ENCODE results near the gene PBX4. TPM values are rescaled to one million over a fixed set of nuclear protein-coding genes. Genes with fewer than 3 reads are reported as not detected.

Gene PBX4
- total RNA-seq, 1 donor from 2014 or later = 5.1 TPM

GRCh38 chr19:19535311-19536191, 82.9 kb downstream of the PBX4 start:
- no peak for ATAC-seq
- intact Hi-C loops (cut with DNase I) = loop anchor here (5.0 kb wide), 1 partner anchor 422 kb away; no protein-coding TSS in a partner anchor
- no peak for DNase-seq (ENCODE audit: low spot score)

- ATAC-seq = no peak
- intact Hi-C loops (cut with DNase I) = loop anchor here (5.0 kb wide), 1 partner anchor 423 kb away; no protein-coding TSS in a partner anchor
- no peak for DNase-seq (ENCODE audit: low spot score)
Observed at GRCh38 chr19:19534556-19535265, 83.8 kb downstream of the PBX4 start.

- intact Hi-C loops (cut with DNase I) = loop anchor here (2.0 kb wide), 1 partner anchor 109 kb away; the partner anchor contains the start of gene GMIP
- DNase-seq (ENCODE audit: low spot score) (no peak), ATAC-seq (no peak)
Observed at GRCh38 chr19:19533841-19534240, 84.6 kb downstream of the PBX4 start.

GRCh38 chr19:19532806-19533701, 85.4 kb downstream of the PBX4 start:
- no peak for ATAC-seq
- intact Hi-C loops (cut with DNase I) = loop anchor here (2.0 kb wide), 1 partner anchor 110 kb away; the partner anchor contains the start of gene GMIP
- no peak for DNase-seq (ENCODE audit: low spot score)

- intact Hi-C loops (cut with DNase I) = loop anchor here (2.0 kb wide), 1 partner anchor 111 kb away; the partner anchor contains the start of gene GMIP
- DNase-seq (ENCODE audit: low spot score) (peak; percentile 95), ATAC-seq (peak; percentile 88)
Observed at GRCh38 chr19:19531951-19532805, 86.3 kb downstream of the PBX4 start.

- intact Hi-C loops (cut with DNase I) = no loop called here
- no peak for ATAC-seq
- DNase-seq (ENCODE audit: low spot score) = no peak
Observed at GRCh38 chr19:19530889-19531288, 87.6 kb downstream of the PBX4 start.

- intact Hi-C loops (cut with DNase I) = no loop called here
- DNase-seq (ENCODE audit: low spot score) (no peak), ATAC-seq (no peak)
Observed at GRCh38 chr19:19530423-19530804, 88.1 kb downstream of the PBX4 start.

- intact Hi-C loops (cut with DNase I) = no loop called here
- no peak for ATAC-seq
- no peak for DNase-seq (ENCODE audit: low spot score)
Observed at GRCh38 chr19:19529783-19530422, 88.6 kb downstream of the PBX4 start.

- no peak for DNase-seq (ENCODE audit: low spot score)
- intact Hi-C loops (cut with DNase I) = no loop called here
- ATAC-seq = no peak
Observed at GRCh38 chr19:19528721-19529490, 89.6 kb downstream of the PBX4 start, which contains the start of gene YJEFN3. Gene YJEFN3 (plus strand): TSS chr19:19528911. CDS start chr19:19528933, 22 bp downstream.

GRCh38 chr19:19527674-19528625, 90.5 kb downstream of the PBX4 start:
- no peak for DNase-seq (ENCODE audit: low spot score)
- intact Hi-C loops (cut with DNase I) = no loop called here
- no peak for ATAC-seq

GRCh38 chr19:19527371-19527656, 91.2 kb downstream of the PBX4 start:
- ATAC-seq = no peak
- intact Hi-C loops (cut with DNase I) = no loop called here
- DNase-seq (ENCODE audit: low spot score) = no peak

- intact Hi-C loops (cut with DNase I) = no loop called here
- no peak for ATAC-seq
- DNase-seq (ENCODE audit: low spot score) = no peak
Observed at GRCh38 chr19:19526581-19527370, 91.7 kb downstream of the PBX4 start.

GRCh38 chr19:19525611-19526380, 92.7 kb downstream of the PBX4 start:
- ATAC-seq = no peak
- intact Hi-C loops (cut with DNase I) = no loop called here

GRCh38 chr19:19524053-19524452, 94.4 kb downstream of the PBX4 start:
- no peak for ATAC-seq

More at GRCh38 chr19:19525611-19526380, 92.7 kb downstream of the PBX4 start:
- no peak for DNase-seq (ENCODE audit: low spot score)

More at GRCh38 chr19:19524053-19524452, 94.4 kb downstream of the PBX4 start:
- intact Hi-C loops (cut with DNase I) = no loop called here
- no peak for DNase-seq (ENCODE audit: low spot score)
